GM19455 (cell line): Measurements from ENCODE around the gene ARHGDIA.

Experiments used
- ATAC-seq: cut with Tn5 transposase; IDR thresholded peaks from one replicate; pipeline ENCODE4 v1.9.1; 2021; ENCODE audit not compliant: unreplicated experiment

Gene ARHGDIA

DNA sequence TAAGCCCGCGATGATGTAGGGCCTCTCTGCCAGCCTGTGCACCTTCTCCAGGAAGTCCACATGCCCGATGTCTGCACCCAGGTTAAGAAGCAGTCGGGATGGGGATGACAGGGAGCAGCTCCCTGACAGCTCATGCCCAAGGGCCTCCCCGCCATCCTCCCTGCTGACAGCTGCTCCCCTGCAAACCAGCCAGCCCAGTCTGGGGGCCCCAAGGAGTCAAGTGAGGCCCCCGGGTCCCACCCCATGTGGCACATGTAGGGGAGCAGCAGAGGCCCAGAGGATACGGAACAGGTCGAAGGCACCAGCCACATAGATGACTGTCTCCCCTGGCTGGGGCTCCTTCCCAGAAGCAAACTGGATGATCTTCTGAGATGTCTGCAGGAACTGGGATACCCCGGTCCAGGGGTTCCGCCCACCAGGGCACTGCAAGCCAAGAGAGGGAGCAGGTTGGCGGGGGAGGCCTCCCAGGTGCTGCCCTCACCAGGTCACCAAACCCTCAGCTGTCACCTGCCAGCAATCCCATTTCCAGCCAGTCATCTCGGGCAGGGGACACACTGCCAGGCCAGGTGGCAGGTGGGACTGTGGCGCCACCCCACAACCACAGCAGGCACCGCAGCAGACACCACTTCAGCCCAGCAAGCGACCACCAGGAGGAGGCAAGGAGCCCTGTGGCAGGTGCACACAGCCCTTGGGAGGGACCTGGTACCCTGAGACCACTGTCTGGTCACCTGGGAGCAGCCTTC lies 35.5 kb upstream of the ARHGDIA start:
- no peak for ATAC-seq

DNA sequence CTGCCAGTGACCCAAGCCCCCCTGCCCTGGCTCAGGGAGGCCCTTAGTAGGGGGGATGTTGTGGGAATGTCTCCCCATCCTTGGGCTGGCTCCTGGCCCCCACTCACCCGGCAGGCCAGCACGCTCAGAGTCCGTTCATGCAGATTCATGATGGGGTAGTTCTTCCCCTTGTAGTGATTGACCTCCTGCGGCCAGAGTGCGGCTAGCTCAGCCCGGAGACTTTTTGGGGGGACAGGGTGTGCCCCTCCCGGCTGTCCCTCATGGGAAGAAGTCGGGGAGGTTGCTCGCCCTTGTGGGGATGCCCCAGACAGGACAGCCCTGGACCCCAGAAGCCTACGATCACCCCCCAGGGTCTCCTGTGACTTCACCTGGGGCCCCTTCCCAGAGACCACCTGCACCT lies 34.9 kb upstream of the ARHGDIA start:
- no peak for ATAC-seq

DNA sequence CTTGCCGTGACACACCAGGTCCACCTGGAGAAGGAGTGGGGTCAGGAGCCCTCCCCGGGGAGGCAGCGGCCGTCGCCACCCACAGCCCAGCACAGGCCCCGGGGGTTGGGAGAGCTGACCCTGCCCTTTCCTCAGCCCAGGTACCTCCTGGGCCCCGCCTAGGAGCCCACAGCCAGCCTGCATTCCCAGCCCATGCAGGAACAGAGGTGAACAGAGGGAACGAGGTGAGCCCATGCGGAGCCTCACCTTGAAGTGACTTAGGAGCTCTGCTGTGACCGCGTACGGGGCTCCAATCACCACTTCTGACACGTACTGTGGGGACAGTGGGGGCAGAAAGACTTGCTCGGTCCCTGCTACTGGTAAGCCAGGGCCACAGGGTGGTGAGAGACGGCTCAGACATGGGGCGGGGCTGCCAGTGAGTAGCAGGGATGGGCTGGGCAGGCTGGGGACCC lies 34.3 kb upstream of the ARHGDIA start:
- no peak for ATAC-seq

DNA sequence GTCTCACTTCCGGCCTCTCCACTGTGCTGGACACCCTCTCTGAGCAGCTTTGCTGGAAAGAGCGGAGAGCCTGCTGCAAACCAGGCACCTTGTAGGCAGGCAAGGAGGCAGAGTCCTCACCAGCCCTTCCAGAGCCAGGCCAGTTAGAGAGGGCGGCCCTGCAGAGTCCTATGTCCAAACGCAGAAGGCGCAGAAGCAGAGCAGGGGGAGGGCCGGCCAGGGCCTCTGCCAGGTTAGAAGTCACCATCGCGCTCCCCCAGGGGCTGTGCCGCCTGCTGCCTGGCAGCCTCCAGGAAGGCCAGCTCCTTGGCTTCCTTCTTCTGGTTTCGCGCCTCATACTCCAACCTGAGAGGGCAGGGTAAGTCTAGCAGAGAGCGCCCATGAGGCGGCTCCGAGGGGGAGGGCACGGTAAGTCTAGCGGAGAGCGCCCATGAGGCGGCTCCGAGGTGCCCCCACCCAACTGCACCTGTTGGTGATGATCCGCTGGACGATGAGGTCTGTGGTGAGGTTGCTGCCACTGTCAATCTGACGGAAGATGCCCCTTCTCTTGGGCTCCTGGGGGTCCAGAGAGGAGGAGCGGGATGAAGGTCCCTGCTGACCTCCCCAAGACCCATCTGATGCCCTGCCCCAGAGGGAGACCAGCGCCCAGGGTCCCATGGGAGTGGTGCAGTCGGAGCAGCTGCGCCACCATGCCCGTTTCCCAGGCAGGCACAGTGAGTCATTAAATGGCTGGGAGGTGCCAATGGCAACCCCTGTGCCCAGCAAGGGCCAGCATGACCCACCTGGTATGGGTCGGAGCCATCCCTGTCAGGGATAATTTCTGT lies 33.7 kb upstream of the ARHGDIA start:
- no peak for ATAC-seq

DNA sequence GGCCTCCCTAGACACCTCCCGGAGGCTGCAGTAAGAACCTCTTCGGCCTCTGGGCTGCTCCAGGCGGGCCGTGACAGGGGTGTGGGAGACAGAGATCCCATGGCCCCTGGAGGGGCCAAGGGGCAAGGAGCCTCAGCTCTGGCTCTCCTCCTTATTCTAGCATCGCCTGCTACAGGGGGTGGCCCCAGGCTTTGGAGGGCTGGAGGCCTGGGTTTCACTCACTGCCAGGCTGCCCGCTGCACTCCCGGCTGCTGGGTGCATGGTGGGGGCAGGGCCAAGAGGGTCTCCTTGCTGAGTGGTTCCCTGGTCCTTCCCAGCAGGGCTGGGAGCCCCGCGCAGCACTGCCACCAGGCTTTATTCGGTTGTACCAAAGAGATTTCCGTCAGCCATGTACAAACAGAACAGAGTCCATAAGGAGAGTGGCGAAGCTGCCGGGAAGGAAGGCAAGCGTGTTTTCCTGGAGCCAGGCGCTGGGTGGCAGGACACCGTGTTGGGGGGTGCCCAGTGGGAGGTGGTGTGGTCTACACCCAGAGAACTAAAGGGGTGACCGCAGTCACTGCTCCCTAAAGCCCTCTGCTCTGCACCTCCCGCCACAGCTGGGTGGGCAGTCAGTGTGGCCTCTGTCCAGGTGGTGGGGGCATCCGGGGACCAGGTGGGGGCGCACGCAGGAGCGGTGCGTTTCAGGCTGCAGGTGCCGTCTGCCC lies 32.9 kb upstream of the ARHGDIA start:
- ATAC-seq: no peak

DNA sequence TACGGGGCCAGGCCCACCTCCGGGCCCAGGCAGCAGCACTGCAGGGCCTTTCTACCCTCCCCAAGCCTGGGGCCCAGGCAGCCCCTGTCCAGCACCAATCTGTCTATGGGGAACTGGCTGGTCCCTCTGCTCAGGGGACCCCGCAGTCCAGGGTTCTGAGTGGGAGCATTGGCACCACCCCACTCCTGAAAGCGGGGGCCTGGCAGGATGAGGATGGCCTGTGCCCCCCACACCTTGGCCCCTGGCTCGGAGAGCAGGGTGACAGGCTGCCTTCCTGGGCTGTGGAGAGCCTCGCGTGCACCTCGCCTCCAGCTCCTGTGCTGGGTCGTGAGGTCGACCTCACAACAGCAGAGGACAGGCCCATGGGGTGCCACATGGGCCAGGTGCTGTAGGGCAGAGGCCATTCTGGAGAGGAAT lies 32.3 kb upstream of the ARHGDIA start:
- no peak for ATAC-seq

DNA sequence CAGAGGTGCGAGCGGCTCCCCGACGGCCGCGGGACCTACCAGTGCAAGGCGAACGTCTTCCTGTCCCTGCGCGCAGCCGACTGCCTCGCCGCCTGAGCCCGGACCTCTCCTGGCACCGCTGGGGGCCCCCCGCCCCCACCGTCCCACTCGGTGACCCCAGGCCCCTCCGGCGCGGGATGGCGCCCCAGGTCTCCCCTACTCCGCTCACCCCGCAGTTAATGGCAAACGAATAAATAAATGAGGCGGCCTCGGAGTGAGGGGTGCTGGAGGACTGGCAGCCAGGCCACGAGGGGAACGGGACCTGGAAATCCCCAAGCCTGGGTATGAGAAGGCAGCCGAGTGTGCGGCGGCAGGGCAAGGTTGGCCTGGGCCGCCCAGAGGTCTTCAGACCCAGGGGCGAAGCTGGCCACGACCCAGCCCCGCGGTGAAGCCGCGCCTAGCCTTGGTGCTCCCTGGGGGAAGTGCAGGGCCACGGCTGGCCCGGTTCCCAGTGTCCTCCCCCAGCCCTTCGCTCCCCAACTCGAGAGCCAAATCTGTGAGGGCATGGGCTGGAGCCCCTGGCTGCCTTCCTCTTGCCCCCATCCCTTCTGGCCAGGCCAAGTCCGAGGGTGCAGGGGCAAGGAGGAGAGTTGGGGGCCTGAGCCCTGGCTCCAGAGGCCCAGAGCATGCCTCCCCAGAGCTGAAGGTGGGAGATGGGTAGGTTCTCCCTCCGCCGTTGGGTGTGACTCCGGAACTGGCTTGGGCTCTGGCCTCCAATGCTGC lies 31.7 kb upstream of the ARHGDIA start:
- ATAC-seq: no peak

DNA sequence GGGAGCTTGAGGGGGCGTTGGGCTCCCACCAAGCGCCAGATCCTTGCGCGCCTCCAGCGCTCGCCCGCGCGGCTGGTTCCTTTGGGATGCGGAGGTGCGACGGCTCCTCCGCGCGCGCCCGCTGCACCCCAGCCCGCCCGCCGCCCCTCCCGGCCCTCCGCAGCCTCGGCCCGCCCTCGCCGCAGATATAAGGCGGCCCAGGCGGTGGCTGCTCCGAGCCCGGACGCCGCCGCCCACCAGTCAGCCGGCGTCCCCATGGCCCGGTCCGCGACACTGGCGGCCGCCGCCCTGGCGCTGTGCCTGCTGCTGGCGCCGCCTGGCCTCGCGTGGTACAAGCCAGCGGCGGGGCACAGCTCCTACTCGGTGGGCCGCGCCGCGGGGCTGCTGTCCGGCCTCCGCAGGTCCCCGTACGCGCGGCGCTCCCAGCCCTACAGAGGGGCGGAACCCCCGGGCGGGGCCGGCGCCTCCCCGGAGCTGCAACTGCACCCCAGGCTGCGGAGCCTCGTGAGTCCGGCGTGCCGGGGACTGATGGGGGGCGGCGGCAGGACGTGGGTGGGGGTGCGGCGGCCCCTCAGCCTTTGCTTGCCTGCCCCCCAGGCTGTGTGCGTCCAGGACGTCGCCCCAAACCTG lies 31.0 kb upstream of the ARHGDIA start, which contains the start of gene NPB:
Gene NPB, plus strand, starts transcription at position 216 of the 630 bp plus-strand sequence. Its CDS starts 40 bp downstream, at position 256.
- no peak for ATAC-seq

DNA sequence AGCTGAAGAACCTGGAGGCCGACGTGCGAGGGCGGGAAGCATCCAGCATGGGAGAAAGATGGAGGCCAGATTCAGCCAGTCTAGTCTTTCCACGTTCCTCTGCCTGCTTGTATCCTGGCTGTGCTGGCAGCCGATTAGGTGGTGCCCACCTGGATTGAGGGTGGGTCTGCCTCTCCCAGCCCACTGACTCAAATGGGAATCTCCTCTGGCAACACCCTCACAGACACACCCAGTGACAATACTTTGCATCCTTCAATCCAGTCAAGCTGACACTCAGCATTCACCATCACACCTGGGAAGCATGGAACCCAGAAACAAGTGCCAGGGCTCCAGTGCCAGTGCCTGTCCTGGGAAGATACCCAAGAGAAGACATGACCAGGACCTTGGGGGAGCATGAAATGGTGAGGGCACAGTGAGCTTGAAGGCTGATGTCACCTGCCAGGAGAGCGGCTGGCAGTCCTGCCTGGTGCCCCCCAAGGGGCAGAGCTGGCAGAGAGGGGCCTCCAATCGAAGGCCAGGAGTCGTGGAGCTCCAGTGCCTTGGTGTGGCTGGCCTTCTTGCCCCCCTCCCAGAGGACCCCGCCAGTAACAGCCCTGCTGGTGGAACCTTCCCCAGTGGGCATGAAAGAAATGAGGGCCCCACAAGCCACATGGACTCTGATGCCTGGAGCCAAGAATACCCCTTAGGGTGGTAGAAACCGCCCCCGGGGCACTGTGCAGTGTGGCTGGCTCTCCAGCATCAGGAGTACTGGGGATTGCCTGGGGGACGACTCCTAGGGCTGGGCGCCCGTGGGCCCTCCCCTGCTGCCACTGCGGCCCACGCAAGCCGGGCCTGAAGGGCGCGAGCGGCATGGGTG lies 30.3 kb upstream of the ARHGDIA start:
- ATAC-seq: no peak

DNA sequence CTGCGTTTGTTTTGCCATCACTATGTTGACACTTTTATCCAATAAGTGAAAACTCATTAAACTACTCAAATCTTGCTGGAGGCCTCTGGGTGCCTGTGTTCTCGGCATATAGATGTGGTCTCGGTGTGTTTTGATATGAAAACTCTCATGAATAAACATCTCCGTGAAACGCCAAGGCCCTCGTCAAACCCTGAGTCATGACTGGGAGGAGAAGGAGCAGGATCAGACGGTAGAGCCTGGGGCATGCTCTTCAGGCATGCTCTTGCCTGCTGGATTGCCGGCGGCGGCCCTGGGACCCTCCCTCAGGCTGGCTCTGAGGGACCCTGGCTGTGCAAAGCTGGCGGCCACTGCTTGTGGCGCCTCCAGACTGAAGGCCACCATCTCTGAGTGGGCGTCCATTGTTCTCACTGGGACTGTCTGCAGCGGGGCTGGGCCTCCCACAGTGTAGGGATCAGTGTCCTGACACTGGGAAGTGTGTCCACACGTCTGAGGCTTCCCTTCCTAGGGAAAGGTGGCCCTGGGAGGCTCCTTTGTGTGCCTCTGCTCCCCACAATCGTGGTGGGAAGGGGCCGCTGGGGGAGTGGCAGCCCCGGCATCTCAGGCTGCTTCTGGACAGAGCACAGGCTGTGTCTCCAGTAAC lies 29.2 kb upstream of the ARHGDIA start:
- ATAC-seq: no peak

DNA sequence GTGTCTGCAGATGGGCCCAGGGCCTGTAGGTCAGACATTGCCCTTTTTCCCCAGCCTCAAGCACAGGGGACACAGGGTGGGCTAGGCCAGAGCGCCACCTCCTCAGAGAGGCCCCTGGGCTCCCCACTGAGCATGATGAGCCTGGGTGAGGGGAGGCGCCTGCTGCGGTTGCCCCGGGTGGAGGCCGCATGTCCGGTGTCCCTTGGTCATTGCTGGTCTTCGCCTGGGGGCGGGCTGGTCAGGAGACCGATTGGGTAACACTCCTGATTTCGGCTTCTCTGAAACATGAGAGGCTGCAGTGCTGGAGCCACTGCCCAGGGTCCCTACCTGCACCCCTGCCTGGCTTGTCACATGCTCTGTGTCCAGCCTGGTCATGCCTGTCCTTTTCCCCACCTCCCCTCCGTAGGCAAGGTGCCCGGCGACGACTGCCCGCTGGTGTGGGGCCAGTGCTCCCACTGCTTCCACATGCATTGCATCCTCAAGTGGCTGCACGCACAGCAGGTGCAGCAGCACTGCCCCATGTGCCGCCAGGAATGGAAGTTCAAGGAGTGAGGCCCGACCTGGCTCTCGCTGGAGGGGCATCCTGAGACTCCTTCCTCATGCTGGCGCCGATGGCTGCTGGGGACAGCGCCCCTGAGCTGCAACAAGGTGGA lies 28.5 kb upstream of the ARHGDIA start:
- no peak for ATAC-seq

DNA sequence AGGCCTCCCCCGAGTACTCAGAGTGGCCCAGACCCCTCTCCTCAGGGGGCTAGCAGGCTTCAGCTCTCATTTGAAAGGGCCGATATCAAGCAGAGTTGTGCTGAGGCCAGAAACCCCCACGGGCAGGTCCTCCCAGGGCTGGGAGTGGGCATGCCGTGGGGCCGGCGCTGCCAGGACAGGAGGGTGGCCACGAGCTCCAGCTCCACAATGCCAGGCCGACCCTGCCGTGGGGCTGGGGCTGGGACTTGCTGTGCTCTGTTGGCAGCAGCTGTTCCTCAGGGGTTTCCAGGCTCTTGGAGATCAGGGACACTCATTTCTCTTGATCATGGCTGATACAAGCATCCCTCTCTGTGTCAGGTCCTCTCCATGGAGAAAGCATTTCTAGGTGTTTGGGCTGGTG lies 27.7 kb upstream of the ARHGDIA start:
- no peak for ATAC-seq

DNA sequence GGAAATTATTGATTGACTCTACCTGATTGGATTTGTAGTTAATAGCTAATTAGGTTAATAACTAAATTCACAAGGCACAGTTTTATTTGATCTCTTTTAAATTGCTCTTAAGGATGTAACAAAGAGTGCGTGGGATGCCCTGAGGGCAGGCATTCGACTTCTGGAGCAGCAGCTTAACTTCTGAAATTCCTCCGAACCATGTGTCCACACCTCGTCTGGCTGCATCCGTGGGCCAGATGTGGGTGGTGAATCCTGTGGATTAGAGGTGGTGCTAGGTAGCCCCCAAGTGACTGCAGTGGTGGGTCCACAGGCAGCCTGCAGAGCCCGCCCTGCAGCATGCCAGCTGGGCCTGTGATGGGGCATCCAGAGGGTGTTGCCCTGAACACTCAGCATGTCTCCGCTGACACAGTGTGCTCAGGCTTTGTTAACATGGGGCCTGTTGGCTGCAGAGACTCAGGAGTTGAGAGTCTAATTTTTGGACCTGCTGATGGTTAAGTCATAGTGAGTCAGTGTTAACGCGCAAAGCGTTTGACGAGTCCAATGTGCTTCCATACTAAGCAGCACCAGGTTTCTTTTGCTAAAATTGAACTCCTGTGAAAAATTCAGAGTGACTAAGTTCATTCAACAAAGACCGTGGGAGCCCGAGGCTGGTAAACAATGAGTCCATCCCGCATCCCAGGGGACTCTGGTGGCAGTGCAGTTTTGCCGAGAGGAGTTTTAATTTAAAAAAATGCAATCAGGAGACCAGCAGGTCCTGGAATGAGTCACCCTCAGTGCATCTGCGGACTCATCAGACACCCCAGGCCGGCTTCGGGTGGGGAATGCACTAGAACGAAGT lies 27.1 kb upstream of the ARHGDIA start:
- no peak for ATAC-seq

DNA sequence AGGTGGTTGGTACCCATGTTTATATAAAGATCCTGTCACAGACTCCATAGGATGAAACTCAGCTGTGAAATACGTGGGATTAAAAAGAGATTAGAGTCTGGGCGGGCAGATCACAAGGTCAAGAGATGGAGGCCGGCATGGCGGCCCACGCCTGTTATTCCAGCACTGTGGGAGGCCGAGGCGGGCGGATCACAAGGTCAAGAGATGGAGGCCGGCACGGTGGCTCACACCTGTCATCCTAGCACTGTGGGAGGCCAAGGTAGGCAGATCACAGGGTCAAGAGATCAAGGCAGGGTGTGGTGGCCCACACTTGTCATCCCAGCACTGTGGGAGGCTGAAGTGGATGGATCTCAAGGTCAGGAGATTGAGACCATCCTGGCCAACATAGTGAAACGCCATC lies 24.3 kb upstream of the ARHGDIA start:
- no peak for ATAC-seq

DNA sequence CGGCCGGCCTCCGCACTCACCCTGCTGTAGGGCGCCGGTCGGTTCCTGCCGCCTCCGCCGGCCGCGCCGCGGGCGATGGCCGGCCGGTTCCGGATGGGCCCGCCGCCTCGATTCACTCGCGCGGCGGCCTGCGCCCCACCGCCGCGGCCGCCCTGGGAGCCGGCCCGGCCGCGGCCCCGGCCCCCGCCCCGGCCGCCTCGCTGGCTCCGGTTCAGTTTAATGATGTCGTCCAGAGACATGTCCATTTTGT lies 20.1 kb upstream of the ARHGDIA start:
- ATAC-seq: no peak

DNA sequence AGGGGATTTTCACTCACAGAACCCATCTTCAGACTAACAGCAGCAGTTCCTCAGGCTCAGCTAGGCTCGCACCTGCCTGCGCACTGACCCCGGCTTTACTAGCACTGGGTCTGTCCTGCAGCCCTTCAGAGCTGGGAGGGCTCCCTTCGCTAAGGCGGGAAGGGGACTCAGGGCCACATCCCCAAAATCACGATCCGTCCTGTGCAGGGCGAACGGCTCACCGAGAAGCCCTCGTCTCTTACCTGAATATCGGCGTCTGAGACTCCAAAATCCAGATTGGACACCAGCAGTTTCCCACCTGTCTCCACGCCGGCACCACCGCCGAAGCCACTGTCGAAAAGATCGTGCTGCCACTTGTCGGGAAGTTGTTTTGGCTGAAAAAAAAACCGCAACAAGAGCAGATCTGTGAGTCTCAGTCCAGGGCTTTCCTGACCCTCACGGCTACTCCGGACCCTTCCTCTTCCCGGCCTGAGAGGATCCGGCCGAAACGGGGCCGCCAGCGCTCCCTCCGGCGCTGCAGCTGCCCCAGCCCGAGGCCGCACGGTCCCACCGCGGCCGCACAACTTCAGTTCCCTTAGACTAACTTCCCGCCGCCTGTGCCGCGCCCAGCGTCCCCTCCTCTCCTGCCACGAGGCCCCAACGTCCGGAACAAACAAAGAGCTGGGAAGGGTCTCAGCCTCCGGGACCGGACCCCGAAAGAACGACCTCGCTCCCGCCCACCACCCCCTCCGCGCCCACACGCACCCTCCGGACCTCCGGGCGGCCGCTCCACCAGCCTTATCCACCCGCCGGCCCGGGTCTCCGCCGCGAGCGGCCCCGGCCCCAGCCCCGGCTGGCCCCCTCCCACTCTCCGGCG lies 19.5 kb upstream of the ARHGDIA start:
- peak; percentile 10 for ATAC-seq

DNA sequence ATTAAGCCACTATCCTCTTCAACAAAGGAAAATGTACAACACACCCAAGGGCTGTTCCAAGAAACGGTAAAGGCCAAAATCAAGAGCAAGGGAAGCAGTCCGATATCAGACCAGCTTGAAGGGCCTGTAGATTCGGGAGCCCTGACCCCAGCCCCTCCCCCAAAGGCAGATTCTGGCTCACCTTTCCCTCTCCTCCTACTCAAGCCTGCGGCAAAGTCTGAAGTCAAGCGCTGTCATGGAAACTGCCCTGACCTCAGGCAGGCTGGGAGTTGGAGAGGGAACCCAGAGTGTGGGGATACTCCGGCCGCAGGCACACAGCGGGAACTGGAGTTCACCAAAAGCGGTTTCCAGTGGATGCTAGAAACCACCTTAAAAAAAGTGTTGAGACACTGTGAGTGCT lies 18.5 kb upstream of the ARHGDIA start:
- no peak for ATAC-seq
